Dedifferentiated amniotic fluid mesenchymal stem cell (primary cell): ENCODE measurements around the gene AHRR.

Source experiments
- DNase-seq: peaks from one replicate; pipeline ENCODE4 v3.0.0-alpha.2; 2016; ENCODE audit errors: extremely low spot score

AHRR gene

DNA sequence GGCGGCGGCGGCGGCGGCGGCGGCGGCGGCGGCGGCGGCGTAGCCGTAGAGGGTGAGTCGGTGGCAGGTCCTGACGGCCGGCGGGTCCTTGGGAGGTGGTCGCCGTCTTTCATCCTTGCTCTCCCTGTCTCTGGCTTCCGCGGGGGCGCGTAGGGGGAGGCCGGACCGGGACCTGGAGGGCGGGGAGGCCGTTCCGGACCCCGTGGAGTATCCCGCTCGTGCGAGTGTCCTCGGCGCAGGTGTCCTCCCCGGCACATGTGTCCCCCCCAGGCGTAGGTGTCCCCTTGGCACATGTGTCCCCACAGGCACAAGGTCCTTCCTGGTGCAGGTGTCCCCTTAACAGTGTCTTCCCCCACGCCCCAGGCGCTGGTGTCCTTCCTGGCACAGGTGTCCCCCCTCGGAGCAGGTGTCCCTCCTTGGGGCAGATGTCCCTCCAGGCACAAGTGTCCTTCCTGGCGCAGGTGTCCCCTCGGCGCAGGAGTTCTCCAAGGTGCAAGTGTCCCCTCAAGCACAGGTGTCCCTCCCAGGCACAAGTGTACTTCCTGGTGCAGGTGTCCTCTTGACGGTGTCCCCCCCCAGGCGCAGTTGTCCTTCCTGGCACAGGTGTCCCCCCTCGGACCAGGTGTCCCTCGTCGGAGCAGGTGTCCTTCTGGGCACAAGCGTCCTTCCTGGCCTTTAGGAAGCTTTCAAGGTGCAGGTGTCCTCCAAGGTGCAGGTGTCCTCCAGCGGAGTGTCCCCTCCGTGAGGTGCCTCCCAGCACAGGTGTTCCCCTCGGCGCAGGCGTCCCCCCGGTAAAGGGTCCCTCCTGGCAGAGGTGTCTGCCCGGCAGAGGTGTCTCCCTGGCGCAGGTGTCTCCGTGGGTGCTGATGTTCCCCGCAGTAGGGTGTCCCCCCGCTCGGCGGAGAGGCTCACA is 122.0 kb downstream of the AHRR start:
- DNase-seq: no peak

DNA sequence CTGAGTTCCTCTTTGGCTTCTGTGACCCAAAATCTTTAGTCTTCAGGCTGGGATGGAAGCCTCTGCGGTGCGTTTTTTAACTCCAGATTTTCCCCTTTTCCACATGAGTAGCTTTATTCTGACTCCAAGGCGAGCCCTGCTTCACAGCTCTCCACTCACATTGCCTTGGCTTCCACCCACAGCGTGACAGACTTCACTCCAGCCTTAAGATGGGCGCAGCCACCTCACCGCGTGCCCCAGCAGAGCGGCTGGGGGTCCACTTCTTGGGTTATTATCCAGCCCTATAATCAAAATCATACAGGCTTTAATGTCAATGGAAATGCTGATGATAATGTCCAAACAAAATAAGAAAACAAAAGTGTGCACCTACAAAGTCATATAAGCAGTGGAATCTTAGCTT is 122.7 kb downstream of the AHRR start:
- DNase-seq: no peak

DNA sequence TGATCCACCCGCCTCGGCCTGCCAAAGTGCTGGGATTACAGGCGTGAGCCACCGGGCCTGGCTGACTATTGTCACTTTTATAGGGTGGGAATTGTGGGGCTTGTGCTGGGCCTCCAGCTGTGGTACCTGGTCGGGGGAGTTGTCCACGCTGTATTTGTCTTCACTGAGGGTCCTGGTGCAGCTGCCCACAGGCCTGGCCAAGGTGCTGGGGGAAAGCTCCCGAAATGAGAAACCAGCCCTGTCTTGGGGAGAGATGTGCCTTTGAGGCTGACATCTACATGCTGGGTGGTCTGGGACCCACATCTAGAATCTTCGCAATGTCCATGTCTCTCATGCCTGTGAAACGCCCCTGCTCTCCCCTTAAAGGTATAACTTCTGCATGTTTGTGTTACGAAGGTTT is 124.1 kb downstream of the AHRR start:
- DNase-seq: no peak

DNA sequence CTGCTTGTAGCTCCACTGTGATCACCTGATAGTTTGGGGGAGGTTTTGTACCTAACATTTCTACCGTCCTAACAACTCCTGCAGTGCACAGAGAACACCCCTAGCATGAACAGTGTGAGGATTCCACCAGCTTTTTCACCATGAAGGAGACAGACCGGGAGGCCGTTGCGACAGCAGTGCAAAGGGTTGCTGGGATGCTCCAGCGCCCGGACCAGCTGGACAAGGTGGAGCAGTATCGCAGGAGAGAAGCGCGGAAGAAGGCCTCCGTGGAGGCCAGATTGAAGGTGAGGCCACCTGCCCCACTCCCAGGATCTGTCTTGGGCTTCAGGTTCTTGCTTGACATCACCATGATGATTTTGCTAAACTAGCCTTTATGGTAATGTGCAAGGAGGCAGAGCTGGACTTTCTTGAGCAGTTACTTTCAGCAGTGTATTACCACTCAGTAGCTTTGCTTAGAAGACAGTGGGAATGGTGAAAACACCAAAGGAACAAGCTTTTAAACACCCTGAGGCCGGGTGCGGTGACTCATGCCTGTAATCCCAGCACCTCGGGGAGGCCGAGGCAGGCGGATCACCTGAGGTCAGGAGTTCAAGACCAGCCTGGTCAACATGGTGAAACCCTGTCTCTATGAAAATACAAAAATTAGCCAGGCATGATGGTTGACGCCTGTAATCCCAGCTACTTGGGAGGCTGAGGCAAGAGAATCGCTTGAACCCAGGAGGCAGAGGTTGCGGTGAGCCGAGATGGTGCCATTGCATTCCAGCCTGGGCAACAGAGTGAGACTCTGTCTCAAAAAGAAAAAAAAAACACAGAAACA is 124.8 kb downstream of the AHRR start:
- DNase-seq: no peak

DNA sequence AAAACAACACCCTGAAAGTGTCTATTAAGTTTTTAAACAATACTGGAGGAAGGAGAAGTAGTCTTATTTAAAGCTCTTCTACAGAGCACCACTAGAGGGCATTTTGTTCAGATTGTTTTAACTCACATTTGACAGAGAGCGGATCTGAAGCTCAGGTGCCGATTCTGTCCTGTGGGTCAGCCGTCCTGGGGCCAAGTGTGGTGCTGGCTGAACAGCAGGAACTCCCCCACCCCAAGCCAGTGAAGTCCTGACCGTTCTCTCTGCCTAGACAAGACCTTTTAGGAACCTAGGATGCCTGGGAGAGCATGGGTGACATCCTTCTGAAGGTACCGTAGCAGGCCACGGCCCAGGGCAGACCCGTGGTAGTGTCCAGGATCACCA is 125.4 kb downstream of the AHRR start:
- peak; percentile 44 for DNase-seq

DNA sequence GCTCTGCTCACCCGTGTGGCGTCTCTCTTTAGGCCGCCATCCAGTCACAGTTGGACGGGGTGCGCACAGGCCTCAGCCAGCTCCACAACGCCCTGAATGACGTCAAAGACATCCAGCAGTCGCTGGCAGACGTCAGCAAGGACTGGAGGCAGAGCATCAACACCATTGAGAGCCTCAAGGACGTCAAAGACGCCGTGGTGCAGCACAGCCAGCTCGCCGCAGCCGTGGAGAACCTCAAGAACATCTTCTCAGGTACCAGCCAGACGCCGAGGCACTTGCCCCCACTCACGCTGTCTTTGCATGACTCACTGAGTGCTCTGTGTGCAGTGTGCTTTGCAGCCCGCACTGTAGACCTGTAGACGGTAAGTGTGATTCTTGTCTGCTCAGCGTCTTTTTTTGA is 126.0 kb downstream of the AHRR start:
- DNase-seq: no peak

DNA sequence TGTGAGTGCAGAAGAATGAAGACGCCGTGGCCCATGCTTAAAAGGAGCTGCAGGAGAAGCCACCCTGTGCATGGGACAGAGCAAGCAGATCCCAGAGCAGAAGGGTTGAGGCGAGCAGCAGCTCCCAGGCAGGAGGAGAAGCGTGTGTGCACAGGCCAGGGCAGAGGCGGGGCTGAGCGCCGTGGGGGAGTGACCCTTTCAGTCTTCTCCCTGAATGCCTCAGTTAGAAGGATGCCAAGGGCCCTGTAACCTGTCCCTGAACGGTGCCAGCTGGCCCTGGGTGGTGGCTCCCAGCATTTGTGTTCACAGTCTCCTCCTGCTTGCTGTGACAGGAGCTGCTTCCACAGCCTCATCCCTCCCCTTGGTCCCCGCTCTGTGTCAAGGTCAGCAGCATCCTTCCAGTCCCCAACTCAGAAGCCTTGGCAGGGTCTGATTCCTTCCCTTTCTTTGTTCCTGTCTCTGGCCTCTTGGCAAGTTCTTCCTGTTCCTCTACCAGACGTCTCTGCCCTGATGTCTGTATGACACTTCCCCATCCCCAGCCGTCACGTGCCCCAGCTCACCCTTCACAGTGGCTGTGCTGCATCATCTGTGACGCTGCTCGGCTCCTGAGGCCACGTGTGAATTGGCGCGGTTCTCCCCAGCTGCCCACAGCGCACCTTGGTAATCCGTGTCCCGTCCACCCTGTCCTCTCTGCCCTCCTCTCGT is 126.7 kb downstream of the AHRR start:
- DNase-seq: no peak

DNA sequence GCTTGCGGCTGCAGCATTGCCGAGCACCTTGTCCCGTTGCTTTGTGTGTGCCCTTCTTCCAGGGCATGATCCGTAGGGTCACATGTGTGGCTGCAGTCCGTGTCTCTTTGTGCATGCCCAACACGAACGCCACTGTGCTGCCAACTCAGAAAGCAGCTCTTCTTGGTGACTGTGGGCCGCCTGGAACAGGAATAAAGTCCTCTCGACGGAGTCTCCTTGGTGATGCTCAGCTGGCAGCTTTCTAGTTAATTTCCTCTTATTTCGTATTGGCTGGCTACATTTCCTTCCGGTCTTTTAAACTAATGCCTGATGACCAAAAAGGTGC is 127.2 kb downstream of the AHRR start:
- DNase-seq: no peak

DNA sequence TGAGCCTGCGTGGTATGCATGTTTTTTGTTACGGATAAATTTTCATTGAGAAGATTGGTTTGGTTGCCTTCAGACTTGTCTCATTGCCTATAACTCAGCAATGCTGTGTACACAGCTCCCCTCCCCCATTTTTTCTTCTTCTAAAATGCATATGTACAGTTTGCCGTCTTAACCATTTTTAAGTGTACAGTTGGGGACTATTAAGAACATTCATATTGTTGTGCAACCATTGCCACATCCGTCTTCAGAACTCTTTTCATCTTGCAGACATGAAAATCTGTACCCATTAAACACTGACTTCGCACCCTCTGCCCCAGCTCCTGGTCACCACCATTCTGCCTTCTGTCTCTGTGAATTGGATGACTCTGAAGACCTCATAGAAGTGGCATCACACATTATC is 127.6 kb downstream of the AHRR start:
- no peak for DNase-seq

DNA sequence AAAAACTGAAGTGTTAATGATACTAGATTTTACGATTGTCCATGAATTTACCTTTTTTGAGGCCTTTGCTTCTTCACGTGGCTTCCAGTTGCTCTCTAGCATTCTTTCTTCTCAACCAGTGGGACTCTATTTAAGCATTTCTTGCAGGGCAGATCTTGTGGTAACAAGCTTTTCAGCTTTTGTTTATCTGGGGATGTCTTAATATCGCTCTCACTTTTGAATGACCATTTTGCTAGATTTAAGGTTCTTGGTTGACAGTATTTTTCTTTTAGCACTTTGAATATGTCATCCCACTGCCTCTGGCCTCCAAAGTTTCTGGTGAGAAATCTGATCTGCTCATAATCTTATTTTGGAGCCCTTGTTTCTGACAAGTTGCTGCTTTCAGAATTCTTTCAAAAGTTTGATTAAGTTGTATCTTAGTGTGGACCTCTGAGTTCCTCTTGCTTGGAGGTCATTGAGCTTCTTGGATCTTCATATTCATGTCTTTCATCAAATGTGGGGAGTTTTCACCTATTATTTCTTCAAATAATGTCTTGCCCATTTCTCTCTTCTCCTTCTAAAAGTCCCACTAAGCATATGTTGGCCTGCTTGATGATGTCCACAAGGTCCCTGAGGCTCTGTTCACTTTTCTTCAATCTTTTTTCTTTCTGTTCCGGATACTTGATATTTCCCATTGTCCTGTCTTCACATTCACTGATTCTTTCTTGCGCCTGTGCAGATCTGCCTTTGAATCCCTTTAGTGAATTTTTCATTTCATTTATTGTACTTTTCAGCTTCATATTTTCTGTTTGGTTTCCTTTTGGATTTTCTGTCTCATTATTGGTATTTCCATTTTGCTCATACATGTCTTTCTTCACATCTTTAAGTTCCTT is 130.3 kb downstream of the AHRR start:
- no peak for DNase-seq

DNA sequence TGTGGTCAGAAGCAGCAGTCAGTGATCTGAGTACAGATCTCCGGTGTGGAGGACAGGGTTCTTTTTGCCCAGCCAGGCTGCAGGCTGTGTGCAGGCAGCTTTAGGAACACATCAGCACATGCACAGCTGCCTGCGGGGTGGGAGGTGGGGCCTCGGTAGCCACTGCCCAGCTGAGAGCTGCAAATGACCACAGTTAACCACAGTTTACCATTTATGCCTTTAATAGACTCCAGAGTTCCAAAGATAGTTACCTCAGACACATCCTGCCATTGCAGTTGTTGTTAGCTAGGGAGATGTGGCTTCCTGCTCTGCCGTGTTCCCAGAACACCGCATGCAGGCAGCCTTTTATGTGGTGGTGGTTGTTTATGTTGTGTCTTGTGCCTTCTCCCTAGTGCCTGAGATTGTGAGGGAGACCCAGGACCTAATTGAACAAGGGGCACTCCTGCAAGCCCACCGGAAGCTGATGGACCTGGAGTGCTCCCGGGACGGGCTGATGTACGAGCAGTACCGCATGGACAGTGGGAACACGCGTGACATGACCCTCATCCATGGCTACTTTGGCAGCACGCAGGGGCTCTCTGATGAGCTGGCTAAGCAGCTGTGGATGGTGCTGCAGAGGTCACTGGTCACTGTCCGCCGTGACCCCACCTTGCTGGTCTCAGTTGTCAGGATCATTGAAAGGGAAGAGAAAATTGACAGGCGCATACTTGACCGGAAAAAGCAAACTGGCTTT is 131.6 kb downstream of the AHRR start:
- no peak for DNase-seq

DNA sequence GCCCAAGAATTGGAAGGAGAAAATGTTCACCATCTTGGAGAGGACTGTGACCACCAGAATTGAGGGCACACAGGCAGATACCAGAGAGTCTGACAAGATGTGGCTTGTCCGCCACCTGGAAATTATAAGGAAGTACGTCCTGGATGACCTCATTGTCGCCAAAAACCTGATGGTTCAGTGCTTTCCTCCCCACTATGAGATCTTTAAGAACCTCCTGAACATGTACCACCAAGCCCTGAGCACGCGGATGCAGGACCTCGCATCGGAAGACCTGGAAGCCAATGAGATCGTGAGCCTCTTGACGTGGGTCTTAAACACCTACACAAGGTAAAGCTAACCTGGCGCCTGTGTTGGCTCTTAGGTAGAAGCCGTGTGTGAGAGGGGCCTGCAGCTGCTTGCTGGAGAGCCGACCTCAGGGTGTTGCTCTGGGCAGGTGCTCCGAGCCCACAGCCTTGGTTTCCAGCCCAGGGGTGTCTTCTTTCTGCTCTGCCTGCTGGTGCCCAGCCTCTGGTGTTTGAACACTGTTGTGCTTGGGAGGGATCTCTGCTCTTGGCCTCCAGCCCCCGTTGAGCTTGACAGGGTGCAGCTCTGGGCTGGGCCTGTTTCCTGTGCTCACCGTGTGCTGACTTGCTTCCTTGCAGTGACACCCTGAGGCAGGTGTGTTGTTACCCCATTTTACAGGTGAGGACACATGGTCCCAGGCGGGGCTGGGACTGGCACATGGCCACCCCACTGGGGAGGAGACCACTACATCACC is 132.4 kb downstream of the AHRR start:
- no peak for DNase-seq

DNA sequence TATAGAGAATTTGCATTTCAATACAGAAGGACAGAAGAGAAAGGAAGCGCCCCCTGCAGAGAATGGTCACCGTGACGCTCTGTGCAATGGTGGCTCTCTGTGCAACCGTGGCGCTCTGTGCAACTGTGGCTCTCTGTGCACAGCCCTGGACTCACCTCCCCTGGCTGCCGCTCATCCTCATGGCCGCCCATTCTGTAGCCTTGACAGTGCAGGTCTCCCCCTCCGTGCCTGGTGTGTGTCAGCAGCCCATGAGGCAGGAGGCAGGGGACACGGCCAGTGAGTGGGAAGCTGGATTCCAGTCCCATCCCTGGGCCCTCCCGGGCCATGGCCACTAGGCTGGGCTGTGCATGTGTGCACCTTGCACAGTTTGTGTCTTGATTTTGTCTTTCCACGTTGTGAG is 133.4 kb downstream of the AHRR start:
- DNase-seq: no peak

DNA sequence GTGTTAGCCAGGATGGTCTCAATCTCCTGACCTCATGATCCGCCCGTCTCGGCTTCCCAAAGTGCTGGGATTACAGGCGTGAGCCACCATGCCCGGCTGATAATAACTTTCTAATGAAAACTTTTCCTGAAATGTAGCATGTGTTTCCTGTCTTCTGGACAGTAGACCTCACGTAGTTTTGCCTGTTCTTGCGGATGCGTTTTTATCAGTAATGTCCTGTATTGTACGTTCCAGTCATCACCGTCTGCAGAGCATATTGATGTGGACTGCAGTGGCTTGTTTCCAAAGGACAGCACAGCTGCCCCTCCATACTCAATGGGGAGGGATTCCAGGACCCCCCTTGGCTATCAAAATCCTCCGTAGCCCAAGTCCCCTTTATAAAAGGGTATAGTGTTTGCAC is 134.3 kb downstream of the AHRR start:
- DNase-seq: no peak

DNA sequence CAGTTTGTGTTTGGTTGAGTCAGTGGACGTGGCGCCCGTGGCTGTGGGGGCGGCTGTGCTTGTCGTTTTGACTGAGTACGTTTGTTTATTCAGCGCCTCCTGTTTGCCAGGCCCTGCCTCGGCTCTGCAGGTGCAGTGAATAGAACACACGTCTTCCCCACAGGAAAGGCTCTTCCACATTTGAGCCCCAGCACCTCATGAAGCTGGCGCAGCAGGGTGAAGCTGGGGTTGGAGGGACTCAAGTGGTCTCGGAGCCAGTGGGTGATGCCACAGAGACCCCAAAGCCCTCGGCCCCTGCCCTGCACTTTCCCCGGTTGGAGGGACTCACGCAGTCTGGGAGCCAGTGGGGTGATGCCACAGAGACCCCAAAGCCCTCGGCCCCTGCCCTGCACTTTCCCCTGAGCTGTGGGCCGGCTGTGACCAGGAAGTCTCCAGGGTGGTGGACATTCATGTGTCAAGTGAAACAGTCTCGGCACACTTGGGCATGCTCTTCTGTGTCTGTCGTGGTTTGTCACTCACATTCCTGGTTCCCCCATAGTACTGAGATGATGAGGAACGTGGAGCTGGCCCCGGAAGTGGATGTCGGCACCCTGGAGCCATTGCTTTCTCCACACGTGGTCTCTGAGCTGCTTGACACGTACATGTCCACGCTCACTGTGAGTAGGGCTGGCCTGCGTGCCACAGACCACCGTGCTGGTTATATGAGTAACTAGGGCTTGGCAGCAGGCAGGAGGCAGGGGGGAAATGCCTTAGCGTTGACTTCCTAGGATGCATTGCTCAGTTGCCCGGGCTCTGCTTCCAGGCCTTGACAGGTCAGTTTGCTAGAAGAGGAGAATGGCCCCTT is 135.1 kb downstream of the AHRR start:
- DNase-seq: no peak

DNA sequence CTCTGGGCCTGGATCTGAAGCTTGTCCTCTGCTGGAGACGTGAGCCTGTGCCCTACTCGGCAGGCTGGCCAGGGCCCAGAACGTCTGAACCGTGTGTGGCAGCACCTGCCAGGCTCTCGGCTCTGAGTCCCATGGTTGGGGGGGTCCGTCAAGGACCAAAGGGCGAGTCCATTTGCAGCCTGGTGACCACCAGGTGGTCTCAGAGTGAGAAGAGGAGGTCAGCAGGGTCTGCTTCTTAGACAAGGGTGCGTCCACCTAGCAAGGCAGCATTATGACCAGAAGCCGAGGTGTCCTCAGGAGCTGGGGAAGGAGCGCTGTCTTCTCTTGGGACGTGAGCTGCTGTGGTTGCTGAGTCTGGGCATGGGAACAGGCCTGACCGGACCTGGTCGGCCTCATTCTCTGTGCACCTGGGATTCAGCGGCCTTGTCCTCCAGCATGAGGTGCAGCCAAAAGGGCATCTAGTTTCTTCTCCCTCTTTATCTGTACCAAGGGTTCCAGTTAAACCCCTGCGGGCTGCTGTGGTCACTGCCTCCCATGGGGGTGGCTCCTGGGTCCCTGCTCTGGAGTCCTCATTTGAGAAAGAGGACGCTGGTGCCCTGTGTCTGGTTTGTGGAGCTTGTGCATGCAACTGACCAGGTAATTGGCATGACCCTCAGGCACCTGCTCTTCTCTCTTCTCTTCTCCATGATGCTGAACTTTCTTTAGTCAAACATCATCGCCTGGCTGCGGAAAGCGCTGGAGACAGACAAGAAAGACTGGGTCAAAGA is 135.9 kb downstream of the AHRR start:
- no peak for DNase-seq

DNA sequence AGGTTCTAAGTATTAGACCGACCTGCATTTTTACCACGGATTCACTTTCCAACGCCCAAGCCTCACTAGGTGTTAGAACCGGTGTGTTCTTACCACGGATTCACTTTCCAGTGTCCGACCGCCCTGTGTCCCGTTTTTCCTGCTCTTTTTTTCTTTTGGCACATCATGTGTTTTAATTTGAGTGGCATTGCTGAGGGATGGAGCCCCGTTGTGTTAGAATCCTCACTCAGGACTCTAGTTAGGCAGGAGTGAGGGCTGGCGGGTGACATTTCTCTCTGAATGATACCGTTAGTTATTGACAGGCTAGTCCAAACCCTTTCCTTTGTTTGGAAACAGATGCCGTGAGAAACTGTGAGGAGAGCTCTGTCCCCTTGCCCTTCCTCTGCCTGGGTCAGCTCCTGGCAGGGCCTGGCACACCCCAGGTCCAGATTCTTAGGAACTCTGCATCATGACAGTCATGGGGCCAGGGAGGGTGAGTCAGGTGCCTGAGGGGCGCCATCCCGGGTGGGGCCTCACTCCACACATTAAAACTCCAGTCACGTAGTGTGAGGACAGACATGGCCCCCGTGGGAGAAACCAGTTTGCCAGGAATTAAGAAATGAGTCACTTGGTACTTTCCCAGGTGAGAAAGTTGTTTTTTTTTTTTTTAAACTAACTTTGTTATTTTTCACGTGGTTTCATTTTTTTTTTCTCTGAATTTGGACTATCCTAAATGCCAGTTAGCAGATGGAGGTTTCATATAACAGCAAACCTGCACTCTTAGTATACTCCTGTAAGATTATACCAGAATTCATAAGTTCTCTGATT is 137.2 kb downstream of the AHRR start:
- no peak for DNase-seq
